ENCODE data around the gene NCOA5.

DNA sequence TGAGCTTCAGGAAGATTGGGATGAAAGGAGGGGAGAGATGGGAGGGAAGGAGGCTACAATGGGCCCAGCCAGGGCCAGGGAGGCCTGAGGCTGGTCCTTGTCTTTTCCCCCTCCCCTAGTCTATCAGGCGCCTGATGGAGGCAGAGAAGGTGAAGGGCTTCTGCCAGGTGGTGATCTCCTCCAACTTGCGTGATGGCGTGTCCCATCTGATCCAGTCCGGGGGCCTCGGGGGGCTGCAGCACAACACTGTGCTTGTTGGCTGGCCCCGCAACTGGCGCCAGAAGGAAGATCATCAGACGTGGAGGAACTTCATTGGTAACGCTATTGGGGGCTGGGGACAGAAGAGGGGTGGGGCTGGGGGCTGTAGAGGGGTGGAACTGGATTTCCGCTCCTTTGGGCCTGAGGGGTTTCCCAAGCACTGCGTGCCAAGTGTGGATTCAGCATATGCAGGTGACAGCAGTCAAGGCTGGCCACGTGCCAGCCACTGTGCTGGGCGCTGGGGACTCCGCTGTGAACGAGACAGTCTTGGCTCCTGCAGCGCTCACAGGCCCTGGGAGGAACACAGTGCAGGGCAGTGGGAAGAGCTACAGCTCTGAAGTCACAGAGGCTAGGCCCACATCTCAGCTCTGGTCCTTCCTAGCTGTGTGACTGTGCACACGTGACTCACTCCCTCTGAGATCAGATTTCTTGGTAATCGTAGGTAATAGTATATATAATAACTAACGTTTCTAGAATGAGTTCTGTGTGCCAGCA is 38.0 kb downstream of the NCOA5 start:
- TF ChIP-seq, protein P1, sequence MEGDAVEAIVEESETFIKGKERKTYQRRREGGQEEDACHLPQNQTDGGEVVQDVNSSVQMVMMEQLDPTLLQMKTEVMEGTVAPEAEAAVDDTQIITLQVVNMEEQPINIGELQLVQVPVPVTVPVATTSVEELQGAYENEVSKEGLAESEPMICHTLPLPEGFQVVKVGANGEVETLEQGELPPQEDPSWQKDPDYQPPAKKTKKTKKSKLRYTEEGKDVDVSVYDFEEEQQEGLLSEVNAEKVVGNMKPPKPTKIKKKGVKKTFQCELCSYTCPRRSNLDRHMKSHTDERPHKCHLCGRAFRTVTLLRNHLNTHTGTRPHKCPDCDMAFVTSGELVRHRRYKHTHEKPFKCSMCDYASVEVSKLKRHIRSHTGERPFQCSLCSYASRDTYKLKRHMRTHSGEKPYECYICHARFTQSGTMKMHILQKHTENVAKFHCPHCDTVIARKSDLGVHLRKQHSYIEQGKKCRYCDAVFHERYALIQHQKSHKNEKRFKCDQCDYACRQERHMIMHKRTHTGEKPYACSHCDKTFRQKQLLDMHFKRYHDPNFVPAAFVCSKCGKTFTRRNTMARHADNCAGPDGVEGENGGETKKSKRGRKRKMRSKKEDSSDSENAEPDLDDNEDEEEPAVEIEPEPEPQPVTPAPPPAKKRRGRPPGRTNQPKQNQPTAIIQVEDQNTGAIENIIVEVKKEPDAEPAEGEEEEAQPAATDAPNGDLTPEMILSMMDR (IDR thresholded peaks at IDR 0.05; ENCODE audit: low read depth, low read length), result no peak
- no peak for TF ChIP-seq POLR2A (IDR thresholded peaks at IDR 0.05; ENCODE audit: extremely low read depth, insufficient read length)
- TF ChIP-seq, protein P2, sequence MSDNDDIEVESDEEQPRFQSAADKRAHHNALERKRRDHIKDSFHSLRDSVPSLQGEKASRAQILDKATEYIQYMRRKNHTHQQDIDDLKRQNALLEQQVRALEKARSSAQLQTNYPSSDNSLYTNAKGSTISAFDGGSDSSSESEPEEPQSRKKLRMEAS (IDR thresholded peaks at IDR 0.05; ENCODE audit: low read depth, low read length), result no peak
- no peak for TF ChIP-seq MYC (IDR thresholded peaks at IDR 0.05; ENCODE audit: low read depth, low read length)
